ENCODE results near the gene CHP1. TPM values are rescaled to one million over a fixed set of nuclear protein-coding genes. Genes with fewer than 3 reads are reported as not detected.

CHP1 gene
- total RNA-seq (2021; fragmentation: NEBNext Ultra II Directional; extraction: Animal tissue kit (Norgen Biotek cat#: 25700)) = 100 to 1,000 TPM; 104 to 131 (median 117) TPM
- long read RNA-seq, transcript CHP1-201 (7 exons, 3,329 nt) = major isoform, 13 of 137 reads
- long read RNA-seq, partial matches to known transcripts = 120 of 137 reads
- long read RNA-seq, other reads (novel, unspliced or antisense) = 4 of 137 reads

DNA sequence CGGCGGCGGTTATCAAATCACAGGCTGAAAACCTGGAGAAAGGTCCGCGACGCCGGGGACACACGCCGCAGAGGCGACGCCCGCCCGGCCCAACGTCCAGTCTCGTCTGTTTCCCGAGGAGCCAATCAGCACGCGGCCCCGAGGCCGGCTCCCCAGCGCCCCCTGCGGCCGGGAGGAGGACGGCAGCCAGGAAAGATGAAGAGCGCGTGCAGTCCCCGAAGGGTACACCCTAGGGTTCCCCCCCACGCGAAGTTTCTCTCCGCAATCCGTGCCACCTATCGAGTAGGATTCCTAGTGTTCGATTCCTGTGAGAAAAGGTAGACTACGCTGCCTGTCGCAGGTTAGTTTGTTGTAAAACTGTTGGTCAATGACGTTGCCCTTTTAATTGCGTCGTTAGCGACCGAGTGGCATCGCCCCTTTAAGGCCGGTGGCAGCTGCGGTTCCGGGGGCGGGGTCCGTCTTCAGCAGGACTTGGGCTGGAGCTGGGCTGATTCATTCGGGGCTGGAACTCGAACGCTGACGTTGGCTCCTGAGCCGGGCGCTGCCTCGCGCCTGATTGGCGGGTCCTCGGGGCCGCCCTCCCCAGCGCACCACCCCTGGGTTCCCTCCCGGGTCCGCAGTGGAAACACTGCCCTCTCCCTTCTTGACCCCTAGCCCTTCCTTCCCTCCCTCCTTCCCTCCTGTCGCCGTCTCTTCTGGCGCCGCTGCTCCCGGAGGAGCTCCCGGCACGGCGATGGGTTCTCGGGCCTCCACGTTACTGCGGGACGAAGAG lies at the start of gene CHP1, which contains the start of gene EXD1:
CHP1 (plus strand) TSS at position 619 of the 772 bp plus-strand sequence; CDS start at position 734, 115 bp downstream.
EXD1 (minus strand) TSS at position 108 of the 772 bp plus-strand sequence. CDS start 4,182 bp downstream, outside the sequence.
- TF ChIP-seq, protein P1, sequence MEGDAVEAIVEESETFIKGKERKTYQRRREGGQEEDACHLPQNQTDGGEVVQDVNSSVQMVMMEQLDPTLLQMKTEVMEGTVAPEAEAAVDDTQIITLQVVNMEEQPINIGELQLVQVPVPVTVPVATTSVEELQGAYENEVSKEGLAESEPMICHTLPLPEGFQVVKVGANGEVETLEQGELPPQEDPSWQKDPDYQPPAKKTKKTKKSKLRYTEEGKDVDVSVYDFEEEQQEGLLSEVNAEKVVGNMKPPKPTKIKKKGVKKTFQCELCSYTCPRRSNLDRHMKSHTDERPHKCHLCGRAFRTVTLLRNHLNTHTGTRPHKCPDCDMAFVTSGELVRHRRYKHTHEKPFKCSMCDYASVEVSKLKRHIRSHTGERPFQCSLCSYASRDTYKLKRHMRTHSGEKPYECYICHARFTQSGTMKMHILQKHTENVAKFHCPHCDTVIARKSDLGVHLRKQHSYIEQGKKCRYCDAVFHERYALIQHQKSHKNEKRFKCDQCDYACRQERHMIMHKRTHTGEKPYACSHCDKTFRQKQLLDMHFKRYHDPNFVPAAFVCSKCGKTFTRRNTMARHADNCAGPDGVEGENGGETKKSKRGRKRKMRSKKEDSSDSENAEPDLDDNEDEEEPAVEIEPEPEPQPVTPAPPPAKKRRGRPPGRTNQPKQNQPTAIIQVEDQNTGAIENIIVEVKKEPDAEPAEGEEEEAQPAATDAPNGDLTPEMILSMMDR (IDR thresholded peaks at IDR 0.05) = peak; percentile 98
- no peaks in the 10 kb centered on the region for H3K36me3 Mint-ChIP-seq (ENCODE audit: low read depth)
- H3K27ac Mint-ChIP-seq = peak within 1 kb of the TSS; percentile 87
- H3K9me3 Mint-ChIP-seq = no peaks in the 10 kb centered on the region
- H3K27me3 Mint-ChIP-seq (ENCODE audit: insufficient read depth) = no peaks in the 10 kb centered on the region; the same call in 1 of the 2 replicates
- peak; percentile 97 for DNase-seq
- peak within 1 kb of the TSS; percentile 97 for H3K4me3 Mint-ChIP-seq
- H3K4me1 Mint-ChIP-seq (ENCODE audit: low read depth) = peaks cover 25% of the 10 kb centered on the region

DNA sequence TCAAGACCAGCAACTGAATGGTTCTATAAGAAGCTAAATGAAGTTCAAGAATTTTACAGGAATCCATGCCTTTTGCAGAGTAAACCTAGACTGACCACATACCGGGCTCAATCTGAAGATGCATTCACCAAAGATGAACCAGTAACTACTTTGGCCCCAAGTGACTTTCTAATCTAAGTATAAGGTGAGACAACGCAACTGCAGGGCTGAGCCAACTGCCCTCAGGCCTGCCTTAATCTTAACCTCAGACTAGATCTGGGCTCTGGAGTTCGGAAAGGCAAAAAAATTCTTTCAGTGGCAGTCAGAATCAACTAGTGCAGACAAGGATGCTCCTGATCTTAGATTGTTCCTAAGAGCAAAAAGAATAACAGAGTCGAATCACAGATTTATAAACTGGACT lies 48.8 kb upstream of the CHP1 start:
- Mint-ChIP-seq H3K4me1 (ENCODE audit: low read depth) (peaks cover 42% of the 10 kb centered on the region), H3K36me3 (ENCODE audit: low read depth) (no peaks in the 10 kb centered on the region)

DNA sequence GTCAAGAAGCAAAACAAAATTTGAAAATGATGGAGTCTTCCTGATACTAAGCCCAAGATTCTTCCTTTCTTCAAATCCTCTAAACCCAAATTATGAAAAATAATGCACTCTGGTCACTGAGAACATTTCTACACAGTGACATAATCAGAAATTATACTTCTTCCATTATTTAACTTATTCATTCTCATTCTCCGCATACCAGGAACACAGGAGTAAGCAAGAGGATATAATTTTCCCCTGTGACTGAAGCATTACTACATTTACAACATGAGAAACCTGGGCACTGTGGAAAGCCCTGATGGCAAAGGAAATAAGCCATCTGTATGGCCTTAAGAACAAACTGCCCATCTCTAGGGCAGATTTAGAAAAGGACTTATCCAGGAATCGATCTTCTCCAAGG lies 47.5 kb upstream of the CHP1 start:
- H3K27ac Mint-ChIP-seq = peak overlapping the region; percentile 43; the same call in 1 of the 2 replicates
- no peaks in the 10 kb centered on the region for H3K36me3 Mint-ChIP-seq (ENCODE audit: low read depth)

More for the DNA sequence above, 48.8 kb upstream of the CHP1 start:
- Mint-ChIP-seq H3K4me3 (no peak overlapping the region; the same call in 1 of the 2 replicates), H3K9me3 (no peaks in the 10 kb centered on the region), H3K27ac (peak overlapping the region; percentile 24), H3K27me3 (ENCODE audit: insufficient read depth) (no peaks in the 10 kb centered on the region; the same call in 1 of the 2 replicates)
- DNase-seq = no peak
- TF ChIP-seq, protein P1 (IDR thresholded peaks at IDR 0.05) = no peak

DNA sequence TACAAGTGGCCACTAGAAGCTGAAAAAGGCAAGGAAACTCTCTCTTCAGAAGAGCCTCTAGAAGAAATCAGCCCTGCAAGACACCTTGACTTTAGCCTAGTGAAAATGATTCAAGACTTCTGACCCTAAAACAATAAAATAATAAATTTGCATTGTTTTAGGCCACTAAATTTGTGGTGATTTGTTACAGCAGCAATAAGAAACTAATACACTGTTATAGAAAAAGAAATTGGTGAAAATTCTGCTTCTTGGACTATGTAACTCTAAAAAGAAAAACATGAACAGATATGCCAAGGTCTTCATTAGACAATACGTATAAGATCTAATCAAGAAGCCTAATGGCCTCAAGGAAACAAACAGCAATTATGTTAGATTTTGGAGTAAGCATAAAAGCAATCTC lies 36.6 kb upstream of the CHP1 start:
- Mint-ChIP-seq H3K9me3 (no peaks in the 10 kb centered on the region), H3K36me3 (ENCODE audit: low read depth) (no peaks in the 10 kb centered on the region), H3K27ac (no peak overlapping the region), H3K4me1 (ENCODE audit: low read depth) (no peaks in the 10 kb centered on the region), H3K4me3 (no peak overlapping the region), H3K27me3 (ENCODE audit: insufficient read depth) (peaks cover 3% of the 10 kb centered on the region)
- no peak for DNase-seq
- TF ChIP-seq, protein P1 (IDR thresholded peaks at IDR 0.05) = no peak

More for the DNA sequence above, 47.5 kb upstream of the CHP1 start:
- Mint-ChIP-seq H3K27me3 (ENCODE audit: insufficient read depth) (no peaks in the 10 kb centered on the region; the same call in 1 of the 2 replicates), H3K4me1 (ENCODE audit: low read depth) (peaks cover 42% of the 10 kb centered on the region), H3K9me3 (no peaks in the 10 kb centered on the region), H3K4me3 (no peak overlapping the region)
- DNase-seq = peak; percentile 25
- TF ChIP-seq, protein P1 (IDR thresholded peaks at IDR 0.05) = no peak

DNA sequence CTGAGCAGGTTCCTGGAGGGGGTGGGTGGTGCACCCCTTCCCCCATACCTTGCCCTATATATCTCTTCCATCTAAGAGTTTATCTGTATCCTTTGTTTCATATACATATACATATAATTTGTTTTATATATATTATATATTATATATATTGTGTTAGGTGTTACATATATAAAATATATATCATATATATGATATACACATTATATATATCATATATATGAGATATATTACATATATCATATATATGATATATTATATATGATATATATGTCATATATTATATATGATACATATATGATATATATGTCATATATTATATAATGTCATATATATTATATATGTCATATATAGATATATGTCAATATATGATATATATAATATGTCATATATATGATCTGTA lies 31.6 kb upstream of the CHP1 start:
- Mint-ChIP-seq H3K27ac (no peak overlapping the region), H3K27me3 (ENCODE audit: insufficient read depth) (0 out of 2 replicates have a peak, but pooled peaks cover 7% of the 10 kb centered on the region), H3K36me3 (ENCODE audit: low read depth) (no peaks in the 10 kb centered on the region), H3K9me3 (no peaks in the 10 kb centered on the region), H3K4me1 (ENCODE audit: low read depth) (no peaks in the 10 kb centered on the region), H3K4me3 (no peak overlapping the region)
- TF ChIP-seq, protein P1 (IDR thresholded peaks at IDR 0.05) = no peak
- no peak for DNase-seq
